ENCODE results near the gene PRELP.

PRELP gene

DNA sequence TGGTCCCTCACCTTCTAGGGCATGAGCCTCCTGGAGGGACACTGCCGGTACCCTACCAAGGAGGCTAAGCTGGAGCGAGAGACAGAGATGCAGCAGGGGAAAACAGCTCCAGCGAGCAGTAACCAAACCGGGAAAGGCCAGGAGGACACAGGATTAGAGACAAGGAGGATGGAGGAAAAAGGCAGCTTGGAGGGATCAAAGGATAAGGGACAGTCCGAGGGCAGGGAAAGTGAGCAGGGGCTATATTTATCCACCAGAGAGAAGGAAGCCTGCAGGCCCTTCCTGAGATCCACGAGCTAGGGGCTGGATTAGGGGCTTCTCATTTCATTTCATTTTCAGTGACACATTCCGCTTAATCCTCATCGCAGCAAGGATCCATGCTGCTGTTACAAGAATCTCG is 33.8 kb upstream of the PRELP start:
- TF ChIP-seq EZH2 (optimal IDR thresholded peaks at IDR 0.05; ENCODE audit: low read depth, low read length), result no peak
- no peak for TF ChIP-seq CTCF (IDR thresholded peaks at IDR 0.05; ENCODE audit: low read length)
- TF ChIP-seq EZH2phosphoT487 (IDR thresholded peaks at IDR 0.05; ENCODE audit: low read length), result no peak

GRCh38 chr1:203442821-203443220 is 32.8 kb upstream of the PRELP start:
- Histone ChIP-seq H3K27ac (ENCODE audit: low read length) (no peak overlapping the region), H3K27me3 (replicated peaks; ENCODE audit: insufficient read depth, low read length) (no peaks in the 10 kb centered on the region), H3K36me3 (replicated peaks; ENCODE audit: insufficient read depth, low read length) (no peaks in the 10 kb centered on the region), H4K20me1 (ENCODE audit: insufficient read depth, low read length) (no peaks in the 10 kb centered on the region), H2AFZ (ENCODE audit: low read length) (no peak overlapping the region), H3K9me2 (replicated peaks; ENCODE audit: insufficient read depth, low read length) (no peaks in the 10 kb centered on the region), H3K9ac (ENCODE audit: low read length) (no peak overlapping the region), H3K4me3 (ENCODE audit: low read length) (no peak overlapping the region), H3K9me3 (replicated peaks; ENCODE audit: insufficient read depth, low read length) (no peaks in the 10 kb centered on the region), H3K4me2 (ENCODE audit: low read depth, low read length) (no peak overlapping the region), H3F3A (ENCODE audit: insufficient read depth, low read length) (no peaks in the 10 kb centered on the region), H3K79me2 (ENCODE audit: low read length) (no peaks in the 10 kb centered on the region), H3K4me1 (ENCODE audit: low read length) (no peaks in the 10 kb centered on the region)
- TF ChIP-seq EZH2 (optimal IDR thresholded peaks at IDR 0.05; ENCODE audit: low read depth, low read length), result no peak
- no peak for TF ChIP-seq EZH2phosphoT487 (IDR thresholded peaks at IDR 0.05; ENCODE audit: low read length)
- no peak for TF ChIP-seq CTCF (IDR thresholded peaks at IDR 0.05; ENCODE audit: low read length)
- DNase-seq, result no peak

More for the DNA sequence above, 33.8 kb upstream of the PRELP start:
- H3K9me2 ChIP-seq (replicated peaks; ENCODE audit: insufficient read depth, low read length), result no peaks in the 10 kb centered on the region
- H3K27ac ChIP-seq (ENCODE audit: low read length), result no peak overlapping the region
- H3F3A ChIP-seq (ENCODE audit: insufficient read depth, low read length), result no peaks in the 10 kb centered on the region
- H3K79me2 ChIP-seq (ENCODE audit: low read length), result no peaks in the 10 kb centered on the region
- no peak for DNase-seq
- no peaks in the 10 kb centered on the region for H3K27me3 ChIP-seq (replicated peaks; ENCODE audit: insufficient read depth, low read length)
- H3K4me3 ChIP-seq (ENCODE audit: low read length), result no peak overlapping the region
- H3K9ac ChIP-seq (ENCODE audit: low read length), result no peak overlapping the region
- no peaks in the 10 kb centered on the region for H3K36me3 ChIP-seq (replicated peaks; ENCODE audit: insufficient read depth, low read length)
- no peak overlapping the region for H3K4me2 ChIP-seq (ENCODE audit: low read depth, low read length)
- H2AFZ ChIP-seq (ENCODE audit: low read length), result no peak overlapping the region
- no peaks in the 10 kb centered on the region for H4K20me1 ChIP-seq (ENCODE audit: insufficient read depth, low read length)
- H3K4me1 ChIP-seq (ENCODE audit: low read length), result no peaks in the 10 kb centered on the region
- H3K9me3 ChIP-seq (replicated peaks; ENCODE audit: insufficient read depth, low read length), result no peaks in the 10 kb centered on the region

GRCh38 chr1:203443296-203443695 is 32.3 kb upstream of the PRELP start:
- TF ChIP-seq EZH2phosphoT487 (IDR thresholded peaks at IDR 0.05; ENCODE audit: low read length) (no peak), CTCF (IDR thresholded peaks at IDR 0.05; ENCODE audit: low read length) (no peak), EZH2 (optimal IDR thresholded peaks at IDR 0.05; ENCODE audit: low read depth, low read length) (no peak)
- H3K79me2 ChIP-seq (ENCODE audit: low read length), result no peaks in the 10 kb centered on the region
- H4K20me1 ChIP-seq (ENCODE audit: insufficient read depth, low read length), result no peaks in the 10 kb centered on the region

More at GRCh38 chr1:203443296-203443695, 32.3 kb upstream of the PRELP start:
- no peak overlapping the region for H3K27ac ChIP-seq (ENCODE audit: low read length)
- no peak overlapping the region for H3K4me3 ChIP-seq (ENCODE audit: low read length)
- no peaks in the 10 kb centered on the region for H3K36me3 ChIP-seq (replicated peaks; ENCODE audit: insufficient read depth, low read length)
- H3K9me2 ChIP-seq (replicated peaks; ENCODE audit: insufficient read depth, low read length), result no peaks in the 10 kb centered on the region
- H3K27me3 ChIP-seq (replicated peaks; ENCODE audit: insufficient read depth, low read length), result no peaks in the 10 kb centered on the region
- no peak overlapping the region for H3K9ac ChIP-seq (ENCODE audit: low read length)
- no peak overlapping the region for H2AFZ ChIP-seq (ENCODE audit: low read length)
- no peaks in the 10 kb centered on the region for H3K9me3 ChIP-seq (replicated peaks; ENCODE audit: insufficient read depth, low read length)
- no peak for DNase-seq
- no peak overlapping the region for H3K4me2 ChIP-seq (ENCODE audit: low read depth, low read length)
- H3F3A ChIP-seq (ENCODE audit: insufficient read depth, low read length), result no peaks in the 10 kb centered on the region
- H3K4me1 ChIP-seq (ENCODE audit: low read length), result no peaks in the 10 kb centered on the region
